ENCODE measurements around the gene NIBAN1.

- TF ChIP-seq REST (IDR thresholded peaks at IDR 0.05; ENCODE audit: borderline replicate concordance): peak; percentile 56
- no peak for TF ChIP-seq RAD21 (conservative IDR thresholded peaks at IDR 0.05)
These were observed 44.1 kb downstream of the NIBAN1 start for GRCh38 chr1:184930232-184930631.

All from neural cell (in vitro differentiated cells).